ENCODE measurements around the gene CDK13.
"Not testable (repeated sequence)": the region's sequence is repeated elsewhere in the genome, so short reads cannot be mapped to it uniquely, and the experiment has no call there.

Gene CDK13

GRCh38 chr7:40145596-40146130 is 195.6 kb downstream of the CDK13 start:
- H3K4me1 ChIP-seq (ENCODE audit: control insufficient read depth, insufficient read depth, low read length); H3K36me3 ChIP-seq (ENCODE audit: control insufficient read depth, insufficient read depth, low read length); H3K27ac ChIP-seq (ENCODE audit: insufficient read depth, low read depth, low read length, poor library complexity, severe bottlenecking); H3K4me3 ChIP-seq (ENCODE audit: insufficient read depth, low read depth, low read length); H3K9me3 ChIP-seq (ENCODE audit: control insufficient read depth, low read length); H3K27me3 ChIP-seq (ENCODE audit: control insufficient read depth, insufficient read depth, low read length, poor library complexity, severe bottlenecking): not testable (repeated sequence)
- 91 to 94% methylated on average over 2 to 3 of the region's 3 CpGs for WGBS, 2 experiments

GRCh38 chr7:40147371-40148246 is 197.6 kb downstream of the CDK13 start:
- Histone ChIP-seq H3K27ac (ENCODE audit: insufficient read depth, low read depth, low read length, poor library complexity, severe bottlenecking) (no peak overlapping the region), H3K36me3 (ENCODE audit: control insufficient read depth, insufficient read depth, low read length) (no peaks in the 10 kb centered on the region), H3K4me1 (ENCODE audit: control insufficient read depth, insufficient read depth, low read length) (no peaks in the 10 kb centered on the region), H3K4me3 (ENCODE audit: insufficient read depth, low read depth, low read length) (no peak overlapping the region), H3K27me3 (ENCODE audit: control insufficient read depth, insufficient read depth, low read length, poor library complexity, severe bottlenecking) (no peaks in the 10 kb centered on the region), H3K9me3 (ENCODE audit: control insufficient read depth, low read length) (no peaks in the 10 kb centered on the region)
- 93 to 94% methylated on average over 19 of the region's 19 CpGs for WGBS, 2 experiments

GRCh38 chr7:40148247-40148580 is 198.2 kb downstream of the CDK13 start:
- H3K36me3 ChIP-seq (ENCODE audit: control insufficient read depth, insufficient read depth, low read length); H3K9me3 ChIP-seq (ENCODE audit: control insufficient read depth, low read length); H3K27me3 ChIP-seq (ENCODE audit: control insufficient read depth, insufficient read depth, low read length, poor library complexity, severe bottlenecking); H3K4me1 ChIP-seq (ENCODE audit: control insufficient read depth, insufficient read depth, low read length); H3K27ac ChIP-seq (ENCODE audit: insufficient read depth, low read depth, low read length, poor library complexity, severe bottlenecking); H3K4me3 ChIP-seq (ENCODE audit: insufficient read depth, low read depth, low read length): not testable (repeated sequence)
- 85 to 94% methylated on average over 7 of the region's 7 CpGs for WGBS, 2 experiments

- H3K36me3 ChIP-seq (ENCODE audit: control insufficient read depth, insufficient read depth, low read length) = no peaks in the 10 kb centered on the region
- WGBS, 2 experiments = 49% methylated on average over 2 of the region's 2 CpGs
- H3K9me3 ChIP-seq (ENCODE audit: control insufficient read depth, low read length) = no peaks in the 10 kb centered on the region
- H3K4me3 ChIP-seq (ENCODE audit: insufficient read depth, low read depth, low read length) = no peak overlapping the region
- H3K4me1 ChIP-seq (ENCODE audit: control insufficient read depth, insufficient read depth, low read length) = no peaks in the 10 kb centered on the region
- no peak overlapping the region for H3K27ac ChIP-seq (ENCODE audit: insufficient read depth, low read depth, low read length, poor library complexity, severe bottlenecking)
- H3K27me3 ChIP-seq (ENCODE audit: control insufficient read depth, insufficient read depth, low read length, poor library complexity, severe bottlenecking) = no peaks in the 10 kb centered on the region
These were observed 198.6 kb downstream of the CDK13 start for GRCh38 chr7:40148671-40149070.
